Left lung (tissue), 10 donors: Measurements from ENCODE around the gene PLIN5. TPM values are rescaled to one million over a fixed set of nuclear protein-coding genes. Genes with fewer than 3 reads are reported as not detected.

Experiments used
- ATAC-seq: fragments of 200-7000 bp; cut with Tn5 transposase; one replicate; pipeline ENCODE4 v1.9.1; 2020; ENCODE audit warnings: moderate library complexity
- DNase-seq, 4 donors: peaks; one replicate each; pipeline ENCODE4 v3.0.0-alpha.2; 2013 to 2020
- H3K27ac ChIP-seq, 2 donors: fragments of 200-600 bp; sonication (generic) in 1 of 2; one replicate each; pipeline versions ENCODE4 v1.5.0 to v1.8.0; 2020 to 2021
- H3K27me3 ChIP-seq, 2 donors: fragments of 200-600 bp; sonication (generic) in 1 of 2; one replicate each; pipeline versions ENCODE4 v1.5.0 to v1.8.0; 2020 to 2021
- H3K36me3 ChIP-seq, 2 donors: fragments of 200-600 bp; sonication (generic) in 1 of 2; one replicate each; pipeline versions ENCODE4 v1.5.0 to v1.8.0; 2020 to 2021
- H3K4me1 ChIP-seq, 2 donors: fragments of 200-600 bp; one replicate each; pipeline ENCODE4 v1.8.0; 2021
- H3K4me3 ChIP-seq, 2 donors: fragments of 200-600 bp; sonication (generic) in 1 of 2; one replicate each; pipeline versions ENCODE4 v1.5.0 to v1.8.0; 2020 to 2021; ENCODE audit warnings: mild to moderate bottlenecking in 1 of 2
- H3K9me3 ChIP-seq, 2 donors: fragments of 200-600 bp; sonication (generic) in 1 of 2; one replicate each; pipeline versions ENCODE4 v1.5.0 to v1.8.0; 2020 to 2021
- CTCF ChIP-seq, 2 donors: fragments of 200-600 bp; sonication (generic) in 1 of 2; IDR thresholded peaks; one replicate each; pipeline versions ENCODE4 v1.5.0 to v1.8.0; 2021; ENCODE audit warnings: antibody characterized with exemption in 2 of 2
- intact Hi-C, 2 donors: fragments of 100-400 bp; cut with DNase I; formaldehyde crosslinking; loops; one replicate each; pipeline versions ENCODE4 v1.11.2 to v1.14.2; 2022
- polyA plus RNA-seq, 6 donors: library from polyadenylated mRNA; unstranded; fragments of 120-200 nt; gene quantifications; one replicate each; pipeline ENCODE4 v1.2.1, GENCODE V29; 2013; ENCODE audit not compliant: insufficient read length in 6 of 6
- total RNA-seq, 2 donors: library from RNA; stranded (reverse); fragmentation: NEBNext Ultra II Directional; extraction: Animal tissue kit (Norgen Biotek cat#: 25700); gene quantifications; one replicate each; pipeline ENCODE4 v1.2.1, GENCODE V29; 2021
- donor health status: DM: no; HTN: yes; CAD: no.
- donor health status: DM: no; HTN: no; CAD: no.

The PLIN5 gene
- total and polyA plus RNA-seq, 8 donors, result 1.8 to 15.9 (median 2.4) TPM

GRCh38 chr19:4510435-4511255, 24.4 kb downstream of the PLIN5 start:
- Histone ChIP-seq H3K9me3 (no peaks in the 10 kb centered on the region), H3K27ac (no peak overlapping the region), H3K4me1 (no peaks in the 10 kb centered on the region), H3K36me3 (peaks cover 0 to 4% of the 10 kb centered on the region in 2 donors), H3K27me3 (peaks cover 0 to 3% of the 10 kb centered on the region in 2 donors), H3K4me3 (no peak overlapping the region)
- no peak for TF ChIP-seq CTCF (IDR thresholded peaks at IDR 0.05)
- DNase-seq, result no peak
- no peak for ATAC-seq
- intact Hi-C loops, result no loop called here

GRCh38 chr19:4508698-4509097, 26.3 kb downstream of the PLIN5 start:
- Histone ChIP-seq H3K4me1 (no peaks in the 10 kb centered on the region), H3K9me3 (no peaks in the 10 kb centered on the region), H3K4me3 (no peak overlapping the region), H3K27me3 (no peaks in the 10 kb centered on the region), H3K27ac (no peak overlapping the region), H3K36me3 (peaks cover 0 to 24% of the 10 kb centered on the region in 2 donors)
- intact Hi-C loops, result no loop called here
- ATAC-seq (no peak), DNase-seq (no peak)
- TF ChIP-seq CTCF (IDR thresholded peaks at IDR 0.05), result no peak

- H3K27me3 ChIP-seq, result no peaks in the 10 kb centered on the region
- peaks cover 0 to 33% of the 10 kb centered on the region in 2 donors for H3K36me3 ChIP-seq
- H3K4me3 ChIP-seq, result no peak overlapping the region
- DNase-seq (no peak), ATAC-seq (no peak)
- H3K27ac ChIP-seq, result no peak overlapping the region
- no peaks in the 10 kb centered on the region for H3K9me3 ChIP-seq
- no peak for TF ChIP-seq CTCF (IDR thresholded peaks at IDR 0.05)
- intact Hi-C loops, result no loop called here
- no peaks in the 10 kb centered on the region for H3K4me1 ChIP-seq
Measured at GRCh38 chr19:4507804-4508203, 27.2 kb downstream of the PLIN5 start.

GRCh38 chr19:4507150-4507452, 27.9 kb downstream of the PLIN5 start:
- intact Hi-C loops, result no loop called here
- TF ChIP-seq CTCF (IDR thresholded peaks at IDR 0.05), result no peak
- Histone ChIP-seq H3K27ac (no peak overlapping the region), H3K4me3 (no peak overlapping the region), H3K27me3 (no peaks in the 10 kb centered on the region), H3K36me3 (peaks cover 0 to 40% of the 10 kb centered on the region in 2 donors), H3K9me3 (no peaks in the 10 kb centered on the region), H3K4me1 (no peaks in the 10 kb centered on the region)
- DNase-seq (no peak), ATAC-seq (no peak)

- intact Hi-C loops, result no loop called here
- TF ChIP-seq CTCF (IDR thresholded peaks at IDR 0.05), result no peak
- H3K36me3 ChIP-seq, result peaks cover 0 to 45% of the 10 kb centered on the region in 2 donors
- H3K27ac ChIP-seq, result no peak overlapping the region
- no peaks in the 10 kb centered on the region for H3K9me3 ChIP-seq
- ATAC-seq, result no peak
- no peaks in the 10 kb centered on the region for H3K27me3 ChIP-seq
- H3K4me1 ChIP-seq, result no peaks in the 10 kb centered on the region
- DNase-seq, result no peak
- no peak overlapping the region for H3K4me3 ChIP-seq
Measured at GRCh38 chr19:4506449-4507149, 28.4 kb downstream of the PLIN5 start.
